ENCODE results near the gene CACNA1G. TPM values are rescaled to one million over a fixed set of nuclear protein-coding genes. Genes with fewer than 3 reads are reported as not detected.

CACNA1G gene
- total RNA-seq, 1 donor from 2014 or later: 0.10 TPM

DNA sequence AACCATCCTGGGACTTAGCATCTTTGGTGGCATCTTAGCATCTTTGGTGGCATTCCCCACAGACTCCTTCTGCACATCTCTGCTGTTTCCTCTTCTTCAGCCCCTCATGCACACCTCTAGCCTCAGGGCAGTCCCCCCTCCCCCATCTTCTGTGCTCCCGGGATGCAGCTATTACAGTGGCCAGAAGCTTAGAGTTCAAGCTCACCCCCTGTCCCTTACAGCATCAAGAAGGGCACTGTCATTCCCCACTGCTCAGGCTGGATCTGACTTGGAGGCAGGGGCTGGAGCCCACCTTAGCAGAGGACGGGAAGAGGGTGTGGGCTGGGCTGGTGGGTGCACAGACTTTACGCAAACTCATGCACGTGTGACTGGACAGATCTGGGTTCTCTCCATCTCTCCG, 27.3 kb upstream of the CACNA1G start:
- DNase-seq (ENCODE audit: low spot score) (no peak), ATAC-seq (no peak)

DNA sequence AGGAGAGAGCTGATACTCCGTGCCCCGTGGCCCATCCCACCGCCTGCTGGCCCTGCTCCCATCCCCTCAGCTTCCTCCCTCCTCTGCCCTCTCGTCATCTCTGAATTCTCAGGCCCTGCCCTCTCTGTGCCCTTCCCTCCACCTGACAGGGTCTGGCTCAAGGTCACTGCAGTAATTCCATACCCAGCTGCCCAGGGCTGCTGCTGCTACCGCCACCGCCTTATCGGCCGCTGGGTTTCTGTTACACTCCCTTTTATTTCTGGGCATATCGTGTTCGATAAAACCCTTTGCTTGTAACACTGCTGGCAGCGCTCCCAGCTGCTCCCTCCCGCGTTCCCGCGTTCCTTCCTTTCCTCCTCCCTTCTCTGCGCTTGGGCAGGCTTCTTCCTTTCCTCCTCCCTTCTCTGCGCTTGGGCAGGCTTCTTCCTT, 26.8 kb upstream of the CACNA1G start:
- peak; percentile 59 for DNase-seq (ENCODE audit: low spot score)
- ATAC-seq: peak; percentile 64

DNA sequence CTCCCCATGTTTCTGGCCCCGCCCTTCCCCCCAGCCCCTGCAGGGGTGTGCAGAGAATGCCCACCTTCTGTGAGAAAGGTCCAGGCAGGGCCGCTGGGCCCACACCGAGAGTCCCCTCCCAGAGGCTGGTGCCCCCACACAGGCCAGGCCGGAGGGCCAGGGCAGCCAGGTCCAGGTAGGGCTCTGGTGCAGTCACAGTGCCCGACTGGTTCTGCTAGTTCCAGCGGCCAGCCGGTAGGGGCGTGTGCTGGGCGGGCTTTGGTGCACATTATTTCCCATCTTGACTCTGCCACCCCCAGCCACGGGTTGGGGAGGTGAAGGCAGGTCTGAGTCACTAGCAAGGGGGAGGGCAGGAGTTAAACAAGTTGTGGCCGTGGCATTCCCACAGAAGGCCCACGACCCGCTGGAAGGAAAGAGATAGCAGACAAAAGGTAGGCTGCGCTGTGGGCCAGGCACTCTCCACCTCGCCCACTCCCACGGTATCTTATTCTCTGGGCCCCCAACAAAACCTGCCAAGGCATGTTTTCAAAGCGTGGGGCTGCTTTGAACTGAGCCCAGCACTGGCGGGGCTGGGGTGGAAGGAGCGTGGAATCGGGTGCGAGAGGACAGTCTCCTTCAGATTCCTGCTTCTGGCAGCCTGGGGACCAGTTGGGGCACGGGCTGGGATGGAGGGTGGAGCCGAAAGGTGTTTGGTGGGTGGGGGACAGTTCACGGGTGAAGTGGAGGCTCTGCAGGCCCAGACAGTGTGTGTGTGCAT, 26.1 kb upstream of the CACNA1G start:
- DNase-seq (ENCODE audit: low spot score) (no peak), ATAC-seq (peak; percentile 47)

- no peak for DNase-seq (ENCODE audit: low spot score)
- ATAC-seq: no peak
Observed at GRCh38 chr17:50534979-50535326, 25.6 kb upstream of the CACNA1G start.

- ATAC-seq (no peak), DNase-seq (ENCODE audit: low spot score) (no peak)
Observed at GRCh38 chr17:50535407-50535806, 25.1 kb upstream of the CACNA1G start.

GRCh38 chr17:50536683-50537646, 23.6 kb upstream of the CACNA1G start:
- no peak for DNase-seq (ENCODE audit: low spot score)
- ATAC-seq: no peak

- no peak for DNase-seq (ENCODE audit: low spot score)
- ATAC-seq: no peak
Observed at GRCh38 chr17:50537721-50538548, 22.6 kb upstream of the CACNA1G start.

DNA sequence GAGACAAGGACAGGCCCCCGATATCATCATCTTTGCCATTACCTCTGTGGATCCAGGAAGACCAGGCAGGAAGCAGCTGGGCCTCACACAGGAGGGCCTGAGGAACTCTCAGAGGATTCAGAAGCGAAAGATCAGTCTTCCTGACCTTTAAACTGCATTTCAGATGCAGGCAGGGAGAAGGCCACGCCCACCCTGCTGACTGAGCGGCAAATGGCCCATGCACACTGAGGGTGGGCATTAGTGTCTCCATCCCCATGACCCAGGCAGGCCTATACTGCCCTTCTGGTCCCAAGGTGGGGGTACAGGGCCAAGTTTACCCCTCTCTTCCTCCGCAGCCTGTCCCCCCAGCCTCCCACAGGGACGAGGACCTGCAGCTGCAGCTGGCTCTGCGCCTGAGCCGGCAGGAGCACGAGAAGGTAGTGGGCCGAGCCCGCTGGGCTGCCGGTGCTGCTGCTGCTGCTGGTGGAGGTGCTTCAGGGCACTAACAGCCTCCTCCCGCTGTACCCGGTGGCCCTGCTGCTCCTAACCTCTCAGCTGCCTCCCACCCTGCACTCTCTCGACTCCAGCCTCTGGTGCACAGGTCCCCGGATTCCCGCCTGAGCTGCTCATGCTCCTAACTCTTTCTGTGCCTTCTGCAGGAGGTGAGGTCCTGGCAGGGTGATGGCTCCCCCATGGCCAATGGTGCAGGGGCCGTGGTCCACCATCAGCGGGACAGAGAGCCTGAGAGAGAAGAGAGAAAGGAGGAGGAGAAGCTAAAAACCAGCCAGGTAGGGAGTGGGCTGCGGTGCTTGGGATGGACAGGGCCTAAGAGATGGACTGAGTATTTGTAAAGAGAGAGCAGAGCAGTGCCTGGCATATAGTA, 21.7 kb upstream of the CACNA1G start:
- DNase-seq (ENCODE audit: low spot score) (no peak), ATAC-seq (no peak)

GRCh38 chr17:50539762-50540559, 20.6 kb upstream of the CACNA1G start:
- ATAC-seq (no peak), DNase-seq (ENCODE audit: low spot score) (no peak)

DNA sequence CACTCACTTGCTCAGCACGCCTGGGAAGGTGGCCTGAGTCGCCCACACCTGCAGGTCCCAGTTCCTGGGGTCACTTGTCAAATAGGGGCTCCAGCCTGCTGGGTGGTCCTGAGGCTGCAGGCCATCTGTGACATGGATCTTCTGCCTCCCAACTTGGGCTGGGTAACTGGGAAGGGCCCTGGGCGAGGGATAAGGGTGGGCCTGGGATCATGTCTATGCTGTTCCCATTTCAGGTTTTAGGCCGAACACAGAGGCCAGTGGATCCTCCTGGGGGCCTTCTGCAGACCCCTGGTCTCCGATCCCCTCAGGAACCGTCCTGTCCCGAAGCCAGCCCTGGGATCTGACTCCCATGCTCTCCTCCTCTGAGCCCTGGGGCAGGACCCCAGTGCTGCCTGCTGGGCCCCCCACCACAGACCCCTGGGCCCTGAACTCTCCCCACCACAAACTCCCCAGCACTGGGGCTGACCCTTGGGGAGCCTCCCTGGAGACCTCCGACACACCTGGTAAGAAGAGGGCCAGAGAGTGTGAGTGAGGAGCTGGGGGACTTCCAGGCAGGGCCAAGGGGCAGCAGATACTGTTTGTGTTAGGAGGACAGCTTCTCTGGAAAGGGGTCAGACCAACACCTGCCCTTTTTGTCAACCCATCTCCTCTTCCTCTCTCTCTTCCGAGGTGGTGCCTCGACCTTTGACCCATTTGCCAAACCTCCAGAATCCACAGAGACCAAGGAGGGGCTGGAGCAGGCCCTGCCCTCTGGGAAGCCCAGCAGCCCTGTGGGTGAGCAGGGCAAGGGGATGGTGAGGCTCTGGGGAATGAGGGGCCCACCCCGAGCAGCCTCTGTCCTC, 19.7 kb upstream of the CACNA1G start:
- ATAC-seq (no peak), DNase-seq (ENCODE audit: low spot score) (no peak)

- ATAC-seq (no peak), DNase-seq (ENCODE audit: low spot score) (no peak)
Observed at GRCh38 chr17:50541402-50541715, 19.2 kb upstream of the CACNA1G start.

GRCh38 chr17:50541716-50542688, 18.5 kb upstream of the CACNA1G start:
- DNase-seq (ENCODE audit: low spot score) (peak; percentile 93), ATAC-seq (peak; percentile 88)

- DNase-seq (ENCODE audit: low spot score) (peak; percentile 75), ATAC-seq (peak; percentile 37)
Observed at GRCh38 chr17:50542795-50543774, 17.4 kb upstream of the CACNA1G start.

GRCh38 chr17:50544516-50544915, 16.0 kb upstream of the CACNA1G start:
- DNase-seq (ENCODE audit: low spot score) (no peak), ATAC-seq (no peak)

GRCh38 chr17:50545311-50545710, 15.2 kb upstream of the CACNA1G start:
- no peak for ATAC-seq
- DNase-seq (ENCODE audit: low spot score): no peak

DNA sequence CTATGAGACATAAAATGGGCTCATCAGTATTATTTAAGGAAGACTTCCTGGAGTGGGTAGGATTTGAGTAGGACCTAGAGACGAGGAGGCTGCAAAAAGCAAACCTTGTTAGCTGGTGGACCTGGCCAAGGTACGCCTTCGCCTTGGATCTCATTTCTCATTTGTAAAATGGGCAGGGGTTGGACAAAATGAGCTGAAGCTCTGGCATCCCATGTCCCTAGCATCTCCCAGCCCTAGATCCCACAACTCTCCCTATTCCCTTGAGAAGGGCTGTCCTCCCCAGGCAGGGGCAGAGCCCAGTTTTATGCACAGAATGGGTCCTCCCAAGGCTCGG, 13.8 kb upstream of the CACNA1G start:
- no peak for ATAC-seq
- DNase-seq (ENCODE audit: low spot score): no peak

Measured in left lobe of liver (tissue), 2 donors.